H1 (cell line): Measurements from ENCODE around the gene CABCOCO1. TPM values are rescaled to one million over a fixed set of nuclear protein-coding genes. Genes with fewer than 3 reads are reported as not detected.
A peak's percentile ranks its signal among the peaks of the same experiment; 100 is the strongest.

Experiments
- CTCF ChIA-PET: fragments of 300-600 bp; sonication (Branson Sonifier 250); formaldehyde crosslinking; loops from one replicate; lab custom pipeline; 2021; ENCODE audit not compliant: partially characterized antibody; lab: Charles Lee
- POLR2A ChIA-PET: fragments of 300-600 bp; sonication (Branson Sonifier 250); formaldehyde crosslinking; loops from one replicate; lab custom pipeline; 2021; ENCODE audit warnings: inconsistent platforms; ENCODE audit not compliant: partially characterized antibody; lab: Charles Lee
- DNase-seq, 2 experiments: peaks; one replicate each; pipeline versions ENCODE4 v3.0.0 to v3.0.0-alpha.2; 2010 to 2022; ENCODE audit warnings: low spot score in 2 of 2, low read depth in 1 of 2, mixed read lengths in 1 of 2
- FAIRE-seq: peaks from 2 replicates; lab custom pipeline; 2011; peaks lifted over from hg19 to GRCh38; lab: Jason Lieb, UNC
- H2AFZ ChIP-seq: 2 replicates; pipeline ENCODE4 v1.8.1; 2012; ENCODE audit warnings: low read length, inconsistent platforms
- H2AK5ac ChIP-seq: 2 replicates; pipeline ENCODE4 v1.6.1; 2013; ENCODE audit warnings: low read depth, low read length
- H2BK120ac ChIP-seq: replicated peaks from 2 replicates; pipeline ENCODE3; 2013; ENCODE audit warnings: low read depth, low read length, inconsistent platforms
- H2BK12ac ChIP-seq: 2 replicates; pipeline ENCODE4 v1.6.1; 2013; ENCODE audit warnings: low read depth, low read length
- H2BK15ac ChIP-seq: 2 replicates; pipeline ENCODE4 v1.6.1; 2013; ENCODE audit warnings: low read length
- H2BK20ac ChIP-seq: 2 replicates; pipeline ENCODE4 v1.6.1; 2013; ENCODE audit warnings: low read length
- H2BK5ac ChIP-seq: 2 replicates; pipeline ENCODE4 v1.6.1; 2013; ENCODE audit warnings: low read depth, low read length
- H3K14ac ChIP-seq: 2 replicates; pipeline ENCODE4 v1.6.1; 2013; ENCODE audit warnings: inconsistent platforms; ENCODE audit not compliant: insufficient read length
- H3K18ac ChIP-seq: 2 replicates; pipeline ENCODE4 v1.6.1; 2013; ENCODE audit warnings: low read length; ENCODE audit errors: extremely low read depth
- H3K23ac ChIP-seq: 2 replicates; pipeline ENCODE4 v1.6.1; 2013; ENCODE audit warnings: inconsistent platforms; ENCODE audit not compliant: insufficient read length
- H3K23me2 ChIP-seq: 2 replicates; pipeline ENCODE4 v1.6.1; 2013; ENCODE audit warnings: low read depth, low read length
- H3K27ac ChIP-seq: 2 replicates; pipeline ENCODE4 v1.6.1; 2011; ENCODE audit warnings: low read depth, low read length, inconsistent platforms
- H3K27me3 ChIP-seq, 4 experiments: replicated peaks in 1 of 4; 1 replicate in 1 of 4; 2 replicates in 3 of 4; pipeline versions ENCODE4 v1.6.1 to v1.8.1; 2011 to 2013; ENCODE audit warnings: low read length in 3 of 4, mild to moderate bottlenecking in 3 of 4, inconsistent platforms in 2 of 4, mixed read lengths in 2 of 4, moderate library complexity in 1 of 4; ENCODE audit not compliant: control insufficient read depth in 3 of 4, insufficient read depth in 3 of 4; ENCODE audit errors: extremely low read depth in 1 of 4
- H3K36me3 ChIP-seq, 4 experiments: 2 replicates each; pipeline versions ENCODE4 v1.6.1 to v1.8.1; 2011 to 2013; ENCODE audit warnings: mild to moderate bottlenecking in 4 of 4, low read length in 3 of 4, moderate library complexity in 2 of 4, control low read depth in 1 of 4, inconsistent platforms in 1 of 4; ENCODE audit not compliant: insufficient read depth in 4 of 4, control insufficient read depth in 2 of 4
- H3K4ac ChIP-seq: replicated peaks from 2 replicates; pipeline ENCODE3; 2013; ENCODE audit warnings: low read length, low read depth, mixed read lengths, inconsistent platforms; ENCODE audit not compliant: insufficient read length
- H3K4me1 ChIP-seq, 4 experiments: replicated peaks in 1 of 4; 1 replicate in 1 of 4; 2 replicates in 3 of 4; pipeline versions ENCODE4 v1.6.1 to v1.8.1; 2011 to 2013; ENCODE audit warnings: low read length in 3 of 4, inconsistent platforms in 2 of 4, mixed read lengths in 1 of 4; ENCODE audit not compliant: insufficient read depth in 4 of 4, control insufficient read depth in 3 of 4
- H3K4me2 ChIP-seq, 2 experiments: 2 replicates each; pipeline versions ENCODE4 v1.6.1 to v1.8.1; 2011 to 2013; ENCODE audit warnings: low read depth in 2 of 2, low read length in 2 of 2, control low read depth in 1 of 2, inconsistent platforms in 1 of 2, mild to moderate bottlenecking in 1 of 2; ENCODE audit not compliant: insufficient read depth in 1 of 2
- H3K4me3 ChIP-seq, 4 experiments: fragments of 200-600, 300-600 bp in 1 of 4; sonication (generic), shearing (Covaris generic), sonication (Bioruptor Twin) in 1 of 4; 2 replicates each; pipeline versions ENCODE4 v1.5.1 to v1.8.1; 2011 to 2016; ENCODE audit warnings: low read length in 4 of 4, low read depth in 3 of 4, control low read depth in 2 of 4, inconsistent platforms in 2 of 4, mild to moderate bottlenecking in 2 of 4, mixed read lengths in 1 of 4, moderate library complexity in 1 of 4; ENCODE audit not compliant: insufficient read depth in 2 of 4; ENCODE audit errors: extremely low read depth in 1 of 4
- H3K56ac ChIP-seq: replicated peaks from 2 replicates; pipeline ENCODE3; 2013; ENCODE audit warnings: low read depth, mild to moderate bottlenecking, mixed read lengths, low read length, inconsistent platforms; ENCODE audit not compliant: insufficient read length
- H3K79me1 ChIP-seq: 2 replicates; pipeline ENCODE4 v1.6.1; 2013; ENCODE audit warnings: low read depth, low read length, control low read depth
- H3K79me2 ChIP-seq, 2 experiments: 2 replicates each; pipeline versions ENCODE4 v1.6.1 to v1.8.1; 2012 to 2013; ENCODE audit warnings: low read length in 2 of 2, mild to moderate bottlenecking in 2 of 2, inconsistent platforms in 1 of 2; ENCODE audit not compliant: insufficient read depth in 2 of 2, control insufficient read depth in 1 of 2
- H3K9ac ChIP-seq, 4 experiments: replicated peaks in 1 of 4; 1 replicate in 1 of 4; 2 replicates in 3 of 4; pipeline versions ENCODE4 v1.6.1 to v1.8.1; 2011 to 2013; ENCODE audit warnings: low read depth in 3 of 4, low read length in 3 of 4, control low read depth in 2 of 4, mild to moderate bottlenecking in 2 of 4, moderate library complexity in 2 of 4, inconsistent platforms in 1 of 4; ENCODE audit errors: extremely low read depth in 1 of 4
- H3K9me3 ChIP-seq, 2 experiments: 2 replicates each; pipeline versions ENCODE4 v1.6.1 to v1.8.1; 2012 to 2013; ENCODE audit warnings: mild to moderate bottlenecking in 2 of 2, moderate library complexity in 2 of 2, control low read depth in 1 of 2, inconsistent platforms in 1 of 2, low read depth in 1 of 2, low read length in 1 of 2, mixed read lengths in 1 of 2; ENCODE audit not compliant: insufficient read depth in 2 of 2
- H4K20me1 ChIP-seq, 2 experiments: replicated peaks in 1 of 2; 2 replicates each; pipeline versions ENCODE3 to v1.8.1; 2011 to 2013; ENCODE audit warnings: inconsistent platforms in 2 of 2, low read length in 2 of 2, mild to moderate bottlenecking in 1 of 2; ENCODE audit not compliant: insufficient read depth in 2 of 2, control insufficient read depth in 1 of 2
- H4K5ac ChIP-seq: 2 replicates; pipeline ENCODE4 v1.6.1; 2013; ENCODE audit warnings: low read length, low read depth, mixed read lengths, inconsistent platforms; ENCODE audit not compliant: insufficient read length
- H4K8ac ChIP-seq: 2 replicates; pipeline ENCODE4 v1.8.0; 2013; ENCODE audit warnings: mild to moderate bottlenecking, moderate library complexity, low read length, inconsistent platforms; ENCODE audit not compliant: insufficient read depth; ENCODE audit errors: extremely low read depth
- H4K91ac ChIP-seq: replicated peaks from 2 replicates; pipeline ENCODE3; 2013; ENCODE audit warnings: low read length, mixed read lengths, inconsistent platforms; ENCODE audit not compliant: insufficient read length
- ATF2 ChIP-seq: IDR thresholded peaks from 2 replicates; pipeline ENCODE4 v1.6.1; 2012; ENCODE audit warnings: low read length, inconsistent platforms
- CEBPB ChIP-seq: IDR thresholded peaks from 2 replicates; pipeline ENCODE4 v1.6.1; 2012; ENCODE audit warnings: low read depth, low read length
- CTBP2 ChIP-seq: IDR thresholded peaks from 2 replicates; pipeline ENCODE4 v1.7.0; 2011; ENCODE audit warnings: borderline replicate concordance, mild to moderate bottlenecking, moderate library complexity, mixed read lengths, low read length; ENCODE audit not compliant: insufficient read depth, insufficient read length
- EZH2 ChIP-seq: fragments of 200-600 bp; sonication (generic); IDR thresholded peaks from 2 replicates; pipeline ENCODE4 v1.7.1; 2012; ENCODE audit warnings: low read depth, mild to moderate bottlenecking, moderate library complexity, low read length, inconsistent platforms; ENCODE audit not compliant: severe bottlenecking
- GTF2F1 ChIP-seq: IDR thresholded peaks from 2 replicates; pipeline ENCODE4 v1.6.1; 2012; ENCODE audit warnings: low read depth, low read length, improper control_type of control experiment, borderline replicate concordance
- HDAC2 ChIP-seq, 2 experiments: fragments of 300-600 bp in 1 of 2; sonication (generic) in 1 of 2; IDR thresholded peaks; 2 replicates each; pipeline ENCODE4 v1.6.1; 2011 to 2012; ENCODE audit warnings: low read depth in 2 of 2, low read length in 2 of 2, mild to moderate bottlenecking in 2 of 2, moderate library complexity in 2 of 2, borderline replicate concordance in 1 of 2, inconsistent platforms in 1 of 2
- JUND ChIP-seq: IDR thresholded peaks from 2 replicates; pipeline ENCODE4 v1.6.1; 2011; ENCODE audit warnings: mild to moderate bottlenecking, improper control_type of control experiment, low read length
- MAFK ChIP-seq: IDR thresholded peaks from 2 replicates; pipeline ENCODE4 v1.6.1; 2012; ENCODE audit warnings: low read depth, mild to moderate bottlenecking, improper control_type of control experiment, low read length
- POLR2A ChIP-seq, 2 experiments: IDR thresholded peaks; 1 replicate in 1 of 2; 2 replicates in 1 of 2; pipeline ENCODE4 v1.6.1; 2011; ENCODE audit warnings: low read depth in 2 of 2, low read length in 2 of 2, mild to moderate bottlenecking in 2 of 2; ENCODE audit errors: control extremely low read depth in 1 of 2
- RAD21 ChIP-seq, 2 experiments: IDR thresholded peaks in 1 of 2; conservative IDR thresholded peaks in 1 of 2; 2 replicates each; pipeline ENCODE4 v1.6.1; 2011; ENCODE audit warnings: low read depth in 2 of 2, low read length in 2 of 2, improper control_type of control experiment in 1 of 2, inconsistent platforms in 1 of 2, mild to moderate bottlenecking in 1 of 2, moderate library complexity in 1 of 2
- RBBP5 ChIP-seq: IDR thresholded peaks from 2 replicates; pipeline ENCODE4 v1.7.1; 2012; ENCODE audit warnings: low read depth, mild to moderate bottlenecking, inconsistent platforms, low read length, moderate library complexity, borderline replicate concordance
- SP1 ChIP-seq: IDR thresholded peaks from 2 replicates; pipeline ENCODE4 v1.6.1; 2011; ENCODE audit warnings: low read depth, low read length
- SUZ12 ChIP-seq: fragments of 200-600 bp; sonication (generic); IDR thresholded peaks from 2 replicates; pipeline ENCODE4 v1.6.1; 2012; ENCODE audit warnings: mild to moderate bottlenecking, inconsistent platforms, low read length, moderate library complexity, mixed read lengths
- polyA plus RNA-seq, 7 experiments: library from polyadenylated mRNA; depleted of rRNA in 3 of 7; stranded (reverse) in 5 of 7; unstranded in 2 of 7; fragments of >200 nt in 5 of 7; fragments of 200-250 nt in 2 of 7; gene quantifications; 1 replicate in 5 of 7; 2 replicates in 1 of 7; 4 replicates in 1 of 7; pipeline versions ENCODE4 v1.2.1 to v1.2.3, GENCODE V29; 2011 to 2013; ENCODE audit warnings: missing spikeins in 2 of 7, mixed read lengths in 2 of 7
- total RNA-seq: library from RNA; stranded (reverse); fragmentation: NEBNext Ultra II Directional; extraction: Animal tissue kit (Norgen Biotek cat#: 25700); gene quantifications from 2 replicates; pipeline ENCODE4 v1.2.1, GENCODE V29; 2021

Gene CABCOCO1
- total and polyA plus RNA-seq, 2 of the 8 experiments (the other 6 are each of a cell fraction or from before 2014, with no cell fraction given): not detected

- H3K4ac ChIP-seq: no peak overlapping the region
- POLR2A ChIA-PET: no interaction called here
- no peak overlapping the region for H3K4me2 ChIP-seq
- H4K20me1 ChIP-seq: no peaks in the 10 kb centered on the region
- no peaks in the 10 kb centered on the region for H3K79me2 ChIP-seq
- CTCF ChIA-PET: interaction anchor here (1.4 to 2.4 kb wide), 2 partner anchors 48 to 177 kb away, joined by 3 to 10 read pairs; no protein-coding TSS in a partner anchor
- no peaks in the 10 kb centered on the region for H3K9me3 ChIP-seq
- no peak overlapping the region for H3K27ac ChIP-seq
- H2BK12ac ChIP-seq: no peak overlapping the region
- H2BK20ac ChIP-seq: no peak overlapping the region
- no peaks in the 10 kb centered on the region for H3K79me1 ChIP-seq
- H2AFZ ChIP-seq: peak overlapping the region; percentile 29; the same call in 1 of the 2 replicates
- no peak overlapping the region for H4K8ac ChIP-seq
- no peaks in the 10 kb centered on the region; a peak in 1 of 8 replicates for H3K36me3 ChIP-seq
- no peaks in the 10 kb centered on the region for H3K4me1 ChIP-seq
- H2BK15ac ChIP-seq: no peak overlapping the region
- no peak overlapping the region for H4K5ac ChIP-seq
- H3K4me3 ChIP-seq: no peak overlapping the region
- H2AK5ac ChIP-seq: no peak overlapping the region
- H2BK120ac ChIP-seq: no peak overlapping the region
- no peak overlapping the region for H3K9ac ChIP-seq
- no peak overlapping the region for H3K56ac ChIP-seq
- H3K18ac ChIP-seq: no peak overlapping the region
- FAIRE-seq (no peak), DNase-seq (no peak)
- H4K91ac ChIP-seq: no peak overlapping the region
- no peaks in the 10 kb centered on the region for H3K23me2 ChIP-seq
- no peaks in the 10 kb centered on the region for H3K27me3 ChIP-seq
- H3K14ac ChIP-seq: no peak overlapping the region
- no peak overlapping the region for H2BK5ac ChIP-seq
- H3K23ac ChIP-seq: no peak overlapping the region
- no peak for TF ChIP-seq RBBP5
- no peak for TF ChIP-seq GTF2F1
- TF ChIP-seq RAD21 (IDR thresholded peaks at IDR 0.05 in 1 of 2, conservative IDR thresholded peaks at IDR 0.05 in 1 of 2; ENCODE audit: low read depth in 2 of 2, low read length in 2 of 2): no peak
- TF ChIP-seq EZH2: no peak
- TF ChIP-seq JUND: no peak
- TF ChIP-seq CTBP2: no peak
- TF ChIP-seq MAFK: no peak
- TF ChIP-seq HDAC2 (IDR thresholded peaks at IDR 0.05; ENCODE audit: borderline replicate concordance in 1 of 2, low read depth in 2 of 2, low read length in 2 of 2): no peak
- TF ChIP-seq SP1: no peak
- no peak for TF ChIP-seq SUZ12
- TF ChIP-seq POLR2A (IDR thresholded peaks at IDR 0.05; ENCODE audit: control extremely low read depth in 1 of 2, low read depth in 2 of 2, low read length in 2 of 2): no peak
- TF ChIP-seq ATF2: no peak
- no peak for TF ChIP-seq CEBPB
Observed at GRCh38 chr10:61655335-61655851, 7.3 kb upstream of the CABCOCO1 start.
